Measurements from ENCODE around the gene DLX1.

DLX1 gene

DNA sequence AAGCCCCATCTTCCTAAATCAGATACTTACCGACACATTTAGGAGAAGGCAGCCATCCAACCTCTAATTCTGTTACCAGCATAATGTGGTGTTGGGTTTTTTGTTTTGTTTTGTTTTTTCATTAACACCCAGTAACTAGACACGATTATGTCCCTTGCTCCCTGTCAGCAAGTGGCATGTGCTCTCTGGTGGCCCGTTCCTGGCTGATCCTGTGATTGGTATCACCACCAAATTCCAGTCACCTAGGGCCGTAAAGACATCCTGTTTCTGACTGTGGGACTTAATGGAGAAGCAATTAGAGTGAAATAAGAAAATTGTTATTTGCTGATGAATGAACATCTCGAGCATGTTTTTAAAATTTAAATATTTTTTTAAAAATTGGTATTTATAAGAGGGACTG, 5.9 kb upstream of the DLX1 start:
- TF ChIP-seq, protein P1, sequence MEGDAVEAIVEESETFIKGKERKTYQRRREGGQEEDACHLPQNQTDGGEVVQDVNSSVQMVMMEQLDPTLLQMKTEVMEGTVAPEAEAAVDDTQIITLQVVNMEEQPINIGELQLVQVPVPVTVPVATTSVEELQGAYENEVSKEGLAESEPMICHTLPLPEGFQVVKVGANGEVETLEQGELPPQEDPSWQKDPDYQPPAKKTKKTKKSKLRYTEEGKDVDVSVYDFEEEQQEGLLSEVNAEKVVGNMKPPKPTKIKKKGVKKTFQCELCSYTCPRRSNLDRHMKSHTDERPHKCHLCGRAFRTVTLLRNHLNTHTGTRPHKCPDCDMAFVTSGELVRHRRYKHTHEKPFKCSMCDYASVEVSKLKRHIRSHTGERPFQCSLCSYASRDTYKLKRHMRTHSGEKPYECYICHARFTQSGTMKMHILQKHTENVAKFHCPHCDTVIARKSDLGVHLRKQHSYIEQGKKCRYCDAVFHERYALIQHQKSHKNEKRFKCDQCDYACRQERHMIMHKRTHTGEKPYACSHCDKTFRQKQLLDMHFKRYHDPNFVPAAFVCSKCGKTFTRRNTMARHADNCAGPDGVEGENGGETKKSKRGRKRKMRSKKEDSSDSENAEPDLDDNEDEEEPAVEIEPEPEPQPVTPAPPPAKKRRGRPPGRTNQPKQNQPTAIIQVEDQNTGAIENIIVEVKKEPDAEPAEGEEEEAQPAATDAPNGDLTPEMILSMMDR (IDR thresholded peaks at IDR 0.05; ENCODE audit: borderline replicate concordance, insufficient read depth, low read depth, low read length): no peak

DNA sequence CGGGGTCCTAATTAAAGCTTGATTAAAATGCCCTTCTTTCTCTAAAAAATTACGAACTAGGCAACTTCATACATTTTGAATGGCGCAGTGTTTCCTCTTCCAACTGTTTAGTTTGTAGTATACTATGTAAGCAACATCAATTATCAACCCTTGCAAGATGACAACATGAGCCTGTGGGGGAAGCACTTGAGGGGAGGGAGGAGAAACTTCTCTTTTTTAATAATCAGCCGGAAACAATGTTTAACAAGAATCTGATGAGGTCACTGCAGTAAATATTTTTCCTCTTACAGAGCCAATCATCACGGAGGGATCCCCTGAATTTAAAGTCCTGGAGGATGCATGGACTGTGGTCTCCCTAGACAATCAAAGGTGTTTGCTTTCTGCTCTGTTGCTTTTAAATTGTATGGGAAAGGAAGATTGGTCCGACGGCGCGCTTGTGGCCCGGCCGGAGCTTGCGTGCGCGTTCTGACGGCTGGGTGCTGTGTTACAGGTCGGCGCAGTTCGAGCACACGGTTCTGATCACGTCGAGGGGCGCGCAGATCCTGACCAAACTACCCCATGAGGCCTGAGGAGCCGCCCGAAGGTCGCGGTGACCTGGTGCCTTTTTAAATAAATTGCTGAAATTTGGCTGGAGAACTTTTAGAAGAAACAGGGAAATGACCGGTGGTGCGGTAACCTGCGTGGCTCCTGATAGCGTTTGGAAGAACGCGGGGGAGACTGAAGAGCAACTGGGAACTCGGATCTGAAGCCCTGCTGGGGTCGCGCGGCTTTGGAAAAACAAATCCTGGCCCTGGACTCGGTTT, 5.3 kb upstream of the DLX1 start:
- TF ChIP-seq, protein P1 (IDR thresholded peaks at IDR 0.05; ENCODE audit: borderline replicate concordance, insufficient read depth, low read depth, low read length): no peak
- H3K4me3 ChIP-seq (ENCODE audit: low read depth, low read length): no peak overlapping the region

More for the DNA sequence above, 5.9 kb upstream of the DLX1 start:
- H3K4me3 ChIP-seq (ENCODE audit: low read depth, low read length): no peak overlapping the region

DNA sequence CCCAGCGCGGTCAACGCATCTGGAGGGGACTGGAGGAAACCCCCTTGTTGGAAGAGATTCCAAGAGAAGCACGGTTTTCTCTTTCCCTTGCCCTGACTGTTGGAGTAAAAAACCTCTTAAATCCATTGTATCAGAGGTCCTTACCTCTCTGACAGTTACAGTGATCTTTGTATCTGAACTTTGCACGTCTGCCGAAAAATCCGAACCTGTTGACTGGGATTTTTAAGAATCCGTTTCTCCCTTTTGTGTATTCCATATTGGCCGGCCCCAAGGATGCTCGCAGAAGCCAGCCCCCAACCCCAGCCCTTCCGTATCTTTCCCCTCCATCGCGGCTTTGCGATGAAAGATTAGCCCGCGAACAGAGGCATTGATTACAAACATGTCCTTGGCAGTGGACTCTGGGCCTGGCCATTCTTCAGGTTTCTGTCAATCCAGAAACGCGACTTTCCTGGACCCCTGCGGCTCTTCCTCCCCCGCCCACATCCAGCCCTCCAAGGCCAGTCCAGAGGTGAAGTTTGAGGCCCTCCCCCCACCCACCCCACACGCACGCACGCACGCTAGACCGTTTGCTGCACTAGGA, 4.6 kb upstream of the DLX1 start:
- TF ChIP-seq, protein P1 (IDR thresholded peaks at IDR 0.05; ENCODE audit: borderline replicate concordance, insufficient read depth, low read depth, low read length): no peak
- no peak overlapping the region for H3K4me3 ChIP-seq (ENCODE audit: low read depth, low read length)

DNA sequence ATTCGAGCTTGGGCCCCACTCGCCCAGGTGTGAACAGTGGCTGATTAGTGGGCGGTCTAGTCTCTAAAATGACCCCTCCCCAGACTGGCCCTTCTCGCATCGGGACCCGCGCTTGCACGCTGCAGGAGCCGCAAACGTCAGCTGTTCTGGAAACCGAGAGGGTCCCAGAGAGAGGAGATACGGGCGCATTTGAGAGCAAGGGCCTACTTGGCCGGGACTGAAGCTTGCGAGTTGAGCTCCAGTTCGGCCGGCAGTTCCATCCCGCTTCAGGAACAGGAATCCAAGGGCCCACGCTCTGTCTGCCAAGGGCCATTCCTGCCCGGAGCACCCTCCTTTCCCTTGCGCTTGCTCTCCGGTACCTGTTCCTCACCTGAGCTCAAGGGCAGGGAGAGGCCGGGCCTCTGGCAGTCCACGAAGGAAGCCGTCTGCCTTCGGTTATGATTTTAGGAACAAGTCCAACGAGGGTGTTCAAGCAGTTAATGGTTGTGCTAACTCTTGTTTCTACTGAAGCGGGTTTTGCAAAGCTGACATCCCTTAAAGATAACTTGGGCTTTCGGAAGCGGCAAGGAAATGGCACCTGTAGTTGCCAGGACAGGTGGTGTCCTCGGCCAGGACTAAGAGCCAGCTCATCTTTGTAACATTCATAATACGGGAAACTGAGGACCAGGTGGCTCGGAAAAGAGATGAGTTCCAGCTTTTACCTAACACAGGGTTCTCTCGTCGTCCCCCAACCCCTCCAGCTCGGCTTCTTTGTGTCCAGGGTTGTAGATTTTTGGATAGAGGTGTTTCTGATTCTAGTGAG, 3.9 kb upstream of the DLX1 start:
- TF ChIP-seq, protein P1 (IDR thresholded peaks at IDR 0.05; ENCODE audit: borderline replicate concordance, insufficient read depth, low read depth, low read length): no peak
- no peak overlapping the region for H3K4me3 ChIP-seq (ENCODE audit: low read depth, low read length)

DNA sequence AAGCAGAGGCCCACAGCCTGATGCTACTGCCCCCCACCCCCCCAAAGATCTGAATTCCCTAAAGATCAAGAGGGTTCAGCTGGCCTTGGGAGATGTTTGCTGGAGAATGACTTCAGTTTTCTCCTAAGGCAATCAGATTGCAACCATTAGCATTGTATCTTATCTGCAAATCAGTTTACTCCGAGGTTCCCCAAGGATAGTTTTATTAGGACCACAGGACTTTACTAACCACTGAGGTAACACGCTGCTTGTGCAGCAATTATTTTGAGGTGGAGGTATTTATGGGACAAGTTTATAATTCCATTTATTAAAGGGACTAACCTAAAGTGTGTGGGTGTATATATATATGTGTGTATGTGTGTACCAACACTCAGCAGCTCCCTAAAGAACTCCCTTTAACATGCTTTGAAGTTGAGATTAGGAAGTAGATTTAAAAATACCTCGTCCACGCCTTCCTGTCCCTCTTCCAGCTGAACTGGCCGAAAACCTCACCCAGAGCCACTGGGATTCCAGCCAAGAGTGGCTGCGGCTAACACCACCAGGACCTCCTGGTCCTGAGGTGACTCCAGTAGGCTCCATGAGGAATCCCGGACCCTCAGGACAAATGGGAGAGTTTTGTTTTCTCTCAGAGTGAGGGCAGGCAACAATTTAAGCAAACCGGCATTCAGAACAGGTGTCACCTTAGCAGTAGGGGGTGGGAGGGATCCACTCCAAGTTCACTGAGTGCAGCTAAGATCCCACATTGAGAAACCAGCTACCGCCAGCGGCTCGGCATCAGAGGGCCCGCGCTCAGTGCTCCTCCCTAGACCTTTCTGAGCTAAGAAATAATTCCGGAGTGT, 3.0 kb upstream of the DLX1 start:
- TF ChIP-seq, protein P1 (IDR thresholded peaks at IDR 0.05; ENCODE audit: borderline replicate concordance, insufficient read depth, low read depth, low read length): no peak

DNA sequence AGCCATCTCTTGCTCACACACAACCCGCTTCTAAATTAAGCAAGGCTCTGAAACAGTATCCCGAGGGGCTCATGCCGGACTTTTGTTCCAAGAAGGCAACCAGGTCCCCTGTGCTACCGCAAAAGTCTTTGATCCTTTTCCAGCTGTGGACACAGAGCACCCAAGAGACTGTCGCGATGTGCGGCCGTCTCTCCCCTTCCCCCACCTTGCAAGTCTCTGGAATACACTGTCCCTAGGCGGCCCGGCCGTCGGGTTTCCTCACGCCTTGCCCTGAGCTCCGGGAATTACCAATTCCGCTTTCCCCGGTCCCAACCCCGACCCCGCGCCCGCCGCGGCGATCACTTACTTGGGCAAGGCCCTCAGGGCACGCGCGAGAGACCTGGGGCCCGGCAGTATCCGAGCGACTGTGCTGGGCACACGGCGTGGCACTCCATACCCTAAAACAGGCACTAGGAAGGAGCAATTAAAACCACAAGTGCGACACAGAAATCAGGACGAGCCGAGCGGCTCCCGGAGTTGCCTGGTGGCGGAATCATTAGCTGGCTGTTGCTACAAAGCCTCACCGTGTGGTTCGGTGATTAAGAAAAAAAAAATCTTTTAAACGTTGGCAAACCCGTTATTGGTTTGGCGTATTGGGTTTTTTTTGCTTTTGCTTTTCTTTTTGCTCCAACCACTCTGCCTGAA, 2.2 kb upstream of the DLX1 start:
- peak overlapping the region; percentile 17 for H3K4me3 ChIP-seq (ENCODE audit: low read depth, low read length)
- TF ChIP-seq, protein P1 (IDR thresholded peaks at IDR 0.05; ENCODE audit: borderline replicate concordance, insufficient read depth, low read depth, low read length): no peak

More for the DNA sequence above, 3.0 kb upstream of the DLX1 start:
- H3K4me3 ChIP-seq (ENCODE audit: low read depth, low read length): no peak overlapping the region
